Breast epithelium (tissue), 3 donors: ENCODE measurements around the gene ZNFX1.

Source experiments
- CTCF ChIP-seq, 3 donors: fragments of 450-650 bp; IDR thresholded peaks; one replicate each; pipeline ENCODE4 v1.5.1; 2016 to 2017; ENCODE audit warnings: antibody characterized with exemption in 3 of 3, mild to moderate bottlenecking in 3 of 3, moderate library complexity in 3 of 3
- POLR2AphosphoS5 ChIP-seq, 3 donors: sonication (generic); formaldehyde crosslinking; IDR thresholded peaks; one replicate each; pipeline ENCODE4 v1.6.1; 2017; ENCODE audit warnings: antibody characterized with exemption in 3 of 3

DNA sequence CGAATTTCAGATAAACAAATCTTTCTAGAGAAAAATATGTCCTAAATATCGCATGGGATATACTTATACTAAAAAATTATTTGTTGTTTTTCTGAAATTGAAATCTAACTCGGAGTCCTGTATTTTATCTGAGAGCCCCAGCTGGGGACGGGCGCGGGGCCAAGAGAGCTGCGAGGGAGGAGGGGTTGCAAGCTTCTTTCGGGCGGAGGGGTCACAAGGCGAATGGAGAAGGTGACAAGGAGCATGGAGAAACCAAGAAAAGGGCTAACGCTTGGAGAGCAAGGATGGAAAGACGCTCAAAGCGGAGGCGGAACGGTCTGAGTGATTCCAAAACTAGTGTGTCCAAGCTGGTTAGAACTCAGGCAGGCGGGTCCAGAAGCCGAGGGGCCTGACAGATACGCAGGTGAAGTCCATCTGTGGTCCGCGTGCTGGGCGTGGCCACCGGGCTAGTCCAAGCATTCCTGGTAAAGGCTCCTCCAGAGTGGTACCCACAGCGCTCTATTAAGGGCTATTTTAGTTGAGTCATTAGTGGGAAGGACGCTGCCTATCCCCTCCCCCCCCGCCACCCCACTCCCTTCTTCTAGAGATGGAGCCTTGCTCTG is 41.5 kb upstream of the ZNFX1 start:
- no peak for TF ChIP-seq CTCF (IDR thresholded peaks at IDR 0.05)
- TF ChIP-seq POLR2AphosphoS5 (IDR thresholded peaks at IDR 0.05) = no peak
